ENCODE measurements around the gene GLB1L2.

The GLB1L2 gene

GRCh38 chr11:134397304-134398078, 65.7 kb downstream of the GLB1L2 start:
- no peak overlapping the region for H3K27ac ChIP-seq
- H3K4me3 ChIP-seq, result no peak overlapping the region
- TF ChIP-seq CTCF (IDR thresholded peaks at IDR 0.05), result no peak
- DNase-seq (ENCODE audit: low spot score), result no peak

GRCh38 chr11:134398079-134398444, 66.3 kb downstream of the GLB1L2 start:
- Histone ChIP-seq H3K27ac (no peak overlapping the region), H3K4me3 (no peak overlapping the region)
- TF ChIP-seq CTCF (IDR thresholded peaks at IDR 0.05), result no peak
- no peak for DNase-seq (ENCODE audit: low spot score)

GRCh38 chr11:134398644-134399292, 67.0 kb downstream of the GLB1L2 start:
- Histone ChIP-seq H3K27ac (no peak overlapping the region), H3K4me3 (no peak overlapping the region)
- DNase-seq (ENCODE audit: low spot score), result no peak
- TF ChIP-seq CTCF (IDR thresholded peaks at IDR 0.05), result no peak

- Histone ChIP-seq H3K4me3 (no peak overlapping the region), H3K27ac (no peak overlapping the region)
- DNase-seq (ENCODE audit: low spot score), result no peak
- no peak for TF ChIP-seq CTCF (IDR thresholded peaks at IDR 0.05)
Measured at GRCh38 chr11:134399293-134399654, 67.5 kb downstream of the GLB1L2 start.

GRCh38 chr11:134399996-134400395, 68.2 kb downstream of the GLB1L2 start:
- DNase-seq (ENCODE audit: low spot score), result no peak
- no peak overlapping the region for H3K27ac ChIP-seq
- no peak for TF ChIP-seq CTCF (IDR thresholded peaks at IDR 0.05)

GRCh38 chr11:134401825-134402809, 70.3 kb downstream of the GLB1L2 start:
- Histone ChIP-seq H3K4me3 (no peak overlapping the region), H3K27ac (no peak overlapping the region)
- no peak for TF ChIP-seq CTCF (IDR thresholded peaks at IDR 0.05)
- no peak for DNase-seq (ENCODE audit: low spot score)

More at GRCh38 chr11:134399996-134400395, 68.2 kb downstream of the GLB1L2 start:
- no peak overlapping the region for H3K4me3 ChIP-seq

Data from coronary artery (tissue), 2 donors.